B cell (primary cell): Measurements from ENCODE around the gene SLIT3.
"Not testable (repeated sequence)": the region's sequence is repeated elsewhere in the genome, so short reads cannot be mapped to it uniquely, and the experiment has no call there.

Experiments
- EZH2 ChIP-seq: IDR thresholded peaks from 2 replicates; pipeline ENCODE4 v1.6.1; 2012; ENCODE audit warnings: borderline replicate concordance, low read depth, mild to moderate bottlenecking, moderate library complexity, low read length; ENCODE audit not compliant: insufficient read depth, poor library complexity, severe bottlenecking
- TF ChIP-seq, protein P1 (sequence below): fragments of 200-600 bp; IDR thresholded peaks from one replicate; pipeline ENCODE4 v1.8.0; 2022; ENCODE audit warnings: antibody characterized with exemption, mild to moderate bottlenecking

- TF ChIP-seq, protein P1, sequence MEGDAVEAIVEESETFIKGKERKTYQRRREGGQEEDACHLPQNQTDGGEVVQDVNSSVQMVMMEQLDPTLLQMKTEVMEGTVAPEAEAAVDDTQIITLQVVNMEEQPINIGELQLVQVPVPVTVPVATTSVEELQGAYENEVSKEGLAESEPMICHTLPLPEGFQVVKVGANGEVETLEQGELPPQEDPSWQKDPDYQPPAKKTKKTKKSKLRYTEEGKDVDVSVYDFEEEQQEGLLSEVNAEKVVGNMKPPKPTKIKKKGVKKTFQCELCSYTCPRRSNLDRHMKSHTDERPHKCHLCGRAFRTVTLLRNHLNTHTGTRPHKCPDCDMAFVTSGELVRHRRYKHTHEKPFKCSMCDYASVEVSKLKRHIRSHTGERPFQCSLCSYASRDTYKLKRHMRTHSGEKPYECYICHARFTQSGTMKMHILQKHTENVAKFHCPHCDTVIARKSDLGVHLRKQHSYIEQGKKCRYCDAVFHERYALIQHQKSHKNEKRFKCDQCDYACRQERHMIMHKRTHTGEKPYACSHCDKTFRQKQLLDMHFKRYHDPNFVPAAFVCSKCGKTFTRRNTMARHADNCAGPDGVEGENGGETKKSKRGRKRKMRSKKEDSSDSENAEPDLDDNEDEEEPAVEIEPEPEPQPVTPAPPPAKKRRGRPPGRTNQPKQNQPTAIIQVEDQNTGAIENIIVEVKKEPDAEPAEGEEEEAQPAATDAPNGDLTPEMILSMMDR, result not testable (repeated sequence)
- not testable (repeated sequence) for TF ChIP-seq EZH2
Measured at GRCh38 chr5:168746126-168746892, 554.6 kb downstream of the SLIT3 start.
